Measurements from ENCODE around the gene SYT13. TPM values are rescaled to one million over a fixed set of nuclear protein-coding genes. Genes with fewer than 3 reads are reported as not detected.

SYT13 gene
- total RNA-seq, 4 donors from 2014 or later: 0.23 to 0.83 (median 0.42) TPM; not detected in 1

DNA sequence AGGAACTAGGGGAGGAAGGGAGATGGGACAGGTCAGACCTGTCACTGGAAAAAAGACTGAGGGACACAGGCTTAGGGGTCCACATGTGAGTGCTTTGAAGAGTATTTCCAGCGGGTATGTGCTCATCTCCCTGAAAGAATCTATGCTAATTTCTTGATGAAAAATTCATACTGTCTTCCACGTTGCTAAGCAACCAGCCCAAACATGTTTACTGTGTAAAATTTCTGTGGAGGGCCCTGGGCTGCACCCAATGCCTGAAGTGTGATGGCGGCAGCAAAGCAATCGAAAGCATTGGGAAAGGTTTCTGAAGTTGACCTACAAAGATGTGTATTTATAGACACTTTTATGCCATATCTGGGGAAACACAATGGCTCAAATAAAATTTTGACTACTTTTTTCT lies 7.4 kb downstream of the SYT13 start:
- H3K27me3 ChIP-seq: peaks cover 0 to 49% (median 0%) of the 10 kb centered on the region in 4 donors
- no peaks in the 10 kb centered on the region for H3K36me3 ChIP-seq
- no peaks in the 10 kb centered on the region for H3K4me1 ChIP-seq
- no peak overlapping the region for H3K27ac ChIP-seq (replicated peaks in 1 of 4)
- WGBS: 82% methylated on average over 4 of the region's 4 CpGs
- peaks cover 0 to 7% (median 2%) of the 10 kb centered on the region in 4 donors for H3K9me3 ChIP-seq
- H3K4me3 ChIP-seq: no peak overlapping the region
- TF ChIP-seq POLR2A (IDR thresholded peaks at IDR 0.05; ENCODE audit: low read depth) (no peak), POLR2AphosphoS5 (IDR thresholded peaks at IDR 0.05) (no peak), EP300 (IDR thresholded peaks at IDR 0.05) (no peak)
- TF ChIP-seq, protein P1, sequence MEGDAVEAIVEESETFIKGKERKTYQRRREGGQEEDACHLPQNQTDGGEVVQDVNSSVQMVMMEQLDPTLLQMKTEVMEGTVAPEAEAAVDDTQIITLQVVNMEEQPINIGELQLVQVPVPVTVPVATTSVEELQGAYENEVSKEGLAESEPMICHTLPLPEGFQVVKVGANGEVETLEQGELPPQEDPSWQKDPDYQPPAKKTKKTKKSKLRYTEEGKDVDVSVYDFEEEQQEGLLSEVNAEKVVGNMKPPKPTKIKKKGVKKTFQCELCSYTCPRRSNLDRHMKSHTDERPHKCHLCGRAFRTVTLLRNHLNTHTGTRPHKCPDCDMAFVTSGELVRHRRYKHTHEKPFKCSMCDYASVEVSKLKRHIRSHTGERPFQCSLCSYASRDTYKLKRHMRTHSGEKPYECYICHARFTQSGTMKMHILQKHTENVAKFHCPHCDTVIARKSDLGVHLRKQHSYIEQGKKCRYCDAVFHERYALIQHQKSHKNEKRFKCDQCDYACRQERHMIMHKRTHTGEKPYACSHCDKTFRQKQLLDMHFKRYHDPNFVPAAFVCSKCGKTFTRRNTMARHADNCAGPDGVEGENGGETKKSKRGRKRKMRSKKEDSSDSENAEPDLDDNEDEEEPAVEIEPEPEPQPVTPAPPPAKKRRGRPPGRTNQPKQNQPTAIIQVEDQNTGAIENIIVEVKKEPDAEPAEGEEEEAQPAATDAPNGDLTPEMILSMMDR (IDR thresholded peaks at IDR 0.05): no peak
- DNase-seq (ENCODE audit: extremely low spot score): no peak
- intact Hi-C loops (cut with DNase I): no loop called here

DNA sequence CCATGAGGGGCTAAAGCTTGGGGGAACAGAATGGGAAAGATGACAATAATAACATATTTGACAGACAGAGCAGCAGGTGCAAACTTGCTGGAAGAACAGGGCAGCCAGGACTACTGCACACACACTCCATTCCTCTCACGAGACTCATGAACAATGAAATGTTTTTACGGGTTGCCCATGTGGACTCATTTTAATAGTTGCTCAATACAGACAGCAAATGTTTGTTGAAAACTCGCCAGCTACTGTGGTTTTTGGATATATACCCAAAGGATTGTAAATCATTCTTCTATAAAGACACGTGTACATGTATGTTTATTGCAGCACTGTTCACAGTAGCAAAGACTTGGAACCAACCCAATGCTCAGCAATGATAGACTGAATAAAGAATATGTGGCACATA lies 10.3 kb downstream of the SYT13 start:
- Histone ChIP-seq H3K9me3 (peaks cover 0 to 7% (median 2%) of the 10 kb centered on the region in 4 donors), H3K27me3 (peaks cover 0 to 31% (median 0%) of the 10 kb centered on the region in 4 donors), H3K27ac (replicated peaks in 1 of 4) (no peak overlapping the region), H3K4me3 (no peak overlapping the region), H3K4me1 (no peaks in the 10 kb centered on the region), H3K36me3 (no peaks in the 10 kb centered on the region)
- WGBS: 75% methylated on average over 4 of the region's 4 CpGs
- TF ChIP-seq EP300 (IDR thresholded peaks at IDR 0.05): no peak
- TF ChIP-seq, protein P1 (IDR thresholded peaks at IDR 0.05): no peak
- TF ChIP-seq POLR2A (IDR thresholded peaks at IDR 0.05; ENCODE audit: low read depth): no peak
- TF ChIP-seq POLR2AphosphoS5 (IDR thresholded peaks at IDR 0.05): no peak
- DNase-seq (ENCODE audit: extremely low spot score): no peak
- intact Hi-C loops (cut with DNase I): no loop called here

DNA sequence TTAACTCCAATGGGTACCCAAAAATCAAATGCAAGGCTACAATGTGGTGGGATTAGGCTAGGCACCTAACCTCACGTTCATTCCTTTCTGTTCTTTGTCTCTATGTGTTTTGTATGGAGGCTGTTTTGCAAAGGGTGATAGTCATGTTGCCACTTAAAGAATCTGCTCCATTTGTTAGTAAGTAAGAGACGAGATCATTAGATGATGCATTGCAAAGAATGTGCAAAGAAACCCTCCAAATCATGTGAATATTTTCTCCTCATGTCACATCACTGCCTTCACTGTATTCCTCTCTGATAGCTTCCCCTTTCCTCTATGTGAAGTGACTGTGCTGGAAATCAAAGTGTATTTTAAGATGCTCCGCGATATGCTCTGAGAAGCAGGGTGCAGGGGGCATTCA lies 11.9 kb downstream of the SYT13 start:
- H3K27me3 ChIP-seq: peaks cover 0 to 18% (median 0%) of the 10 kb centered on the region in 4 donors
- no peak overlapping the region for H3K27ac ChIP-seq (replicated peaks in 1 of 4)
- no peak for TF ChIP-seq POLR2A (IDR thresholded peaks at IDR 0.05; ENCODE audit: low read depth)
- TF ChIP-seq, protein P1 (IDR thresholded peaks at IDR 0.05): no peak
- TF ChIP-seq POLR2AphosphoS5 (IDR thresholded peaks at IDR 0.05): no peak
- no peak for TF ChIP-seq EP300 (IDR thresholded peaks at IDR 0.05)
- no peaks in the 10 kb centered on the region for H3K4me1 ChIP-seq
- no peaks in the 10 kb centered on the region for H3K36me3 ChIP-seq
- WGBS: 54% methylated on average over 4 of the region's 4 CpGs
- no peak for DNase-seq (ENCODE audit: extremely low spot score)
- intact Hi-C loops (cut with DNase I): no loop called here
- no peak overlapping the region for H3K4me3 ChIP-seq
- H3K9me3 ChIP-seq: no peaks in the 10 kb centered on the region

DNA sequence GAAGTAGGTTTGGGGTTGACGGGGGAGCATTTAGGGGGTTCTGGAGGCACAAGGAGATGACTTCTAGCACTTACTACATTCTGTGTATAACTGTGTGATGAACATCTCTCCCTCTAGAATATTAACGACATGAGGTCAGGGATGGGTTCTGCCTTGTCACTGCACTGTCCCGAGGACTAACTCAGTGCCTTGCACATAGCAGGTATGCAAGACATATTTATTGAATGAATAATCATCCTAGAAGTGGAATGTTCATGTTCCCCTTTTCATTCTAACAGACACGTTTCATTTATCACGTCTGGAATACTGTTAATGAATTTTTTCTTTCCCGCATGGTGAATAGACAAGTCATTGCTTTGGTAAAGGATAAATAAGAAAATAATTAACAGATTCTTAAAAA lies 12.6 kb downstream of the SYT13 start:
- Histone ChIP-seq H3K9me3 (no peaks in the 10 kb centered on the region), H3K36me3 (no peaks in the 10 kb centered on the region), H3K4me3 (no peak overlapping the region), H3K27ac (replicated peaks in 1 of 4) (no peak overlapping the region), H3K4me1 (no peaks in the 10 kb centered on the region), H3K27me3 (peaks cover 0 to 23% (median 0%) of the 10 kb centered on the region in 4 donors)
- no peak for TF ChIP-seq POLR2AphosphoS5 (IDR thresholded peaks at IDR 0.05)
- TF ChIP-seq, protein P1 (IDR thresholded peaks at IDR 0.05): no peak
- no peak for TF ChIP-seq POLR2A (IDR thresholded peaks at IDR 0.05; ENCODE audit: low read depth)
- TF ChIP-seq EP300 (IDR thresholded peaks at IDR 0.05): no peak
- 71% methylated on average over 6 of the region's 6 CpGs for WGBS
- intact Hi-C loops (cut with DNase I): no loop called here
- no peak for DNase-seq (ENCODE audit: extremely low spot score)

DNA sequence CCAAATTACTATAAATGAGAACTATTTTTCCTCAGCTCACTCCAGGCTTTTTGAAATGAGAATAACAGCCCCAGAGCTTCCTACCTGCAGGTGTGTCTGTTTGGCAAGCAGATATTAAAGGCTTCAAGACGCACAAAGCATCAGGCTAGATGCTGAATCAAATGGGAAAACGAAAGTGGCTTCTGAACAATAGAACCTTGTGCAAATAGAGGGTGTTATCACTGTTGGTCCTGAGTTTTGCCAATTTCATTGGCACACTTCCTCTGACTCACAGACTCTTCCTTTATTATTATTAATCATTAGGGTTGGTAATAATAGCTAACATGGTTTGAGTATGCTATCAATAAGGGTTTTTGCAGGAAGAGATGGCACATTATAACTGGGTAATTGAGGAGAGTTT lies 13.4 kb downstream of the SYT13 start:
- TF ChIP-seq EP300 (IDR thresholded peaks at IDR 0.05) (no peak), POLR2A (IDR thresholded peaks at IDR 0.05; ENCODE audit: low read depth) (no peak), POLR2AphosphoS5 (IDR thresholded peaks at IDR 0.05) (no peak)
- TF ChIP-seq, protein P1 (IDR thresholded peaks at IDR 0.05): no peak
- Histone ChIP-seq H3K36me3 (no peaks in the 10 kb centered on the region), H3K27ac (replicated peaks in 1 of 4) (no peak overlapping the region), H3K9me3 (no peaks in the 10 kb centered on the region), H3K4me1 (no peaks in the 10 kb centered on the region), H3K27me3 (peaks cover 0 to 30% (median 0%) of the 10 kb centered on the region in 4 donors), H3K4me3 (no peak overlapping the region)
- no peak for DNase-seq (ENCODE audit: extremely low spot score)
- 82% methylated on average over 2 of the region's 2 CpGs for WGBS
- intact Hi-C loops (cut with DNase I): no loop called here

Measured in esophagus muscularis mucosa (tissue), 4 donors.